ENCODE results near the gene YES1.

YES1 gene

GRCh38 chr18:681985-682384 is 130.1 kb downstream of the YES1 start:
- no peak for DNase-seq

- DNase-seq = no peak
Observed at GRCh38 chr18:680392-680791, 131.7 kb downstream of the YES1 start.

- DNase-seq = no peak
Observed at GRCh38 chr18:679516-679915, 132.5 kb downstream of the YES1 start.

GRCh38 chr18:678482-679182 is 133.4 kb downstream of the YES1 start:
- no peak for DNase-seq

- no peak for DNase-seq
Observed at GRCh38 chr18:677951-678381, 134.1 kb downstream of the YES1 start.

GRCh38 chr18:677145-677544 is 134.9 kb downstream of the YES1 start:
- no peak for DNase-seq

GRCh38 chr18:676736-677135 is 135.3 kb downstream of the YES1 start:
- no peak for DNase-seq

- DNase-seq = no peak
Observed at GRCh38 chr18:676069-676468, 136.0 kb downstream of the YES1 start.

- DNase-seq = no peak
Observed at GRCh38 chr18:675307-675706, 136.7 kb downstream of the YES1 start.

- no peak for DNase-seq
Observed at GRCh38 chr18:673769-674168, 138.3 kb downstream of the YES1 start.

GRCh38 chr18:673317-673716 is 138.7 kb downstream of the YES1 start:
- no peak for DNase-seq

All from SHP77 (cell line).